Measurements from ENCODE around the gene MYH7.

Gene MYH7

GRCh38 chr14:23447361-23448350 is 12.2 kb upstream of the MYH7 start:
- no peak for DNase-seq

- no peak for DNase-seq
Observed at GRCh38 chr14:23446291-23446851, 10.9 kb upstream of the MYH7 start.

- no peak for DNase-seq
Observed at GRCh38 chr14:23445773-23446172, 10.3 kb upstream of the MYH7 start.

GRCh38 chr14:23444314-23444713 is 8.9 kb upstream of the MYH7 start:
- no peak for DNase-seq

DNA sequence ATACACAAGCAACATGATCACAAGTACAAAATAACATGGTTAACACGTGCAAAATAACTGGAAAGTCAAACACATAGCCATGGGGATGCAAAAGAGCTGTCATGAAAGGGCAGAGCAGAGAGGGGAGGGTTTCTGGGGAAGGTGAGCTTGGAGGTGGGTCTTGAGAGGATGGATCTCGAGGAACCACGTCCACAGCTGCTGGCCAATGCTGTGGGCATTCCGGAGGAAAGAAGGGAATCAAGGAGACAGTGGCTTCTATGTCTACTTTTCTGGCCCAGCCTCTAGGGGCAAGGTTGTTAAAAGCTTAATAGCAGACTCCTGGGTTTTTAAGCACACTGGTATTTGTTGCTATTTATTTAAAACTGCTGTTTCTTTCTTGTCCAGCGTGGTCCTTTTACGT is 8.4 kb upstream of the MYH7 start:
- no peak for DNase-seq

- DNase-seq, result no peak
Observed at GRCh38 chr14:23443411-23443812, 8.0 kb upstream of the MYH7 start.

- DNase-seq, result no peak
Observed at GRCh38 chr14:23442721-23443356, 7.4 kb upstream of the MYH7 start.

GRCh38 chr14:23441076-23441475 is 5.6 kb upstream of the MYH7 start:
- DNase-seq, result no peak

GRCh38 chr14:23439107-23439835 is 3.8 kb upstream of the MYH7 start:
- no peak for DNase-seq

DNA sequence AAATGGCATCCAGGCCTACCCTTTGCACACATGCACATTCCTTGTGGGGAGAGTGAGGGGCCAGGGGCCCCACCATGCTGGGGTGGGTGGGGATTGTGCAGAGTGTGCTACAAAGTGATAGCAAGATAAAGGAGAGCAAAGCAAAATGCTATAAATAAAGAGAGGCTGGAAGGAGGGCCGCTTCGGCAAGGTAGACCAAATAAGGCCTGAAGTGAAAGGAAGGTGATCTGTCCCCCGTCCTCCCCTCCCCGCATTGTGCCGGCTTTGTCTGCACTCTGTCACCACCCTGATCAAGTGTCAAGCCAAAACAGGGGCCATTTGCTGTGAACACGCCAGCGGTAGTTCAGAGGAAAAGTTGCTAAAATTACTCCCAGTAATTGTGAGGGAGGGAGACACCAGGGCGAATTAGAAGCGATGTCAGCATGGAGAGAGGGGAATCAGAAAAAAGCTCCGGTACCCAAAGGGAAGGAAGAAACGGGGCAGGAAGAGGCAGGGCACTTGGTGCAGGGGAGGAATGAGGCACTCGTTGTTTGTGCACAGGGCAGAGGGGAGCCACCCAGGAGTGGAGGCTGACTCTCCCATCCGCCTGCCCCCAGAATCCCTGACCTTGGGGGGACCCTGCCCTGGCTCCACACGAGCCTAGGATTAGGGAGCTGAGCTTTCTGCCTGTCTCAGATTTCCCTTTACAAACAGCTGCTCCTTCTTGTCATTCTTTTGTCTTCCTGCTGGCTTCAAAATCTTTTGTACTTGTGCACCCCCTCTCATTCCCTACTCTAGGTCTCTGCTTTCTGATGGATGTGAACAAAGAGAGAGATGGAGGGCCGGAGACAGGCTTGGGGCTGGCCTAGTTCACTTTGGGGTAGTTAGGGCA is 2.9 kb upstream of the MYH7 start:
- no peak for DNase-seq

DNA sequence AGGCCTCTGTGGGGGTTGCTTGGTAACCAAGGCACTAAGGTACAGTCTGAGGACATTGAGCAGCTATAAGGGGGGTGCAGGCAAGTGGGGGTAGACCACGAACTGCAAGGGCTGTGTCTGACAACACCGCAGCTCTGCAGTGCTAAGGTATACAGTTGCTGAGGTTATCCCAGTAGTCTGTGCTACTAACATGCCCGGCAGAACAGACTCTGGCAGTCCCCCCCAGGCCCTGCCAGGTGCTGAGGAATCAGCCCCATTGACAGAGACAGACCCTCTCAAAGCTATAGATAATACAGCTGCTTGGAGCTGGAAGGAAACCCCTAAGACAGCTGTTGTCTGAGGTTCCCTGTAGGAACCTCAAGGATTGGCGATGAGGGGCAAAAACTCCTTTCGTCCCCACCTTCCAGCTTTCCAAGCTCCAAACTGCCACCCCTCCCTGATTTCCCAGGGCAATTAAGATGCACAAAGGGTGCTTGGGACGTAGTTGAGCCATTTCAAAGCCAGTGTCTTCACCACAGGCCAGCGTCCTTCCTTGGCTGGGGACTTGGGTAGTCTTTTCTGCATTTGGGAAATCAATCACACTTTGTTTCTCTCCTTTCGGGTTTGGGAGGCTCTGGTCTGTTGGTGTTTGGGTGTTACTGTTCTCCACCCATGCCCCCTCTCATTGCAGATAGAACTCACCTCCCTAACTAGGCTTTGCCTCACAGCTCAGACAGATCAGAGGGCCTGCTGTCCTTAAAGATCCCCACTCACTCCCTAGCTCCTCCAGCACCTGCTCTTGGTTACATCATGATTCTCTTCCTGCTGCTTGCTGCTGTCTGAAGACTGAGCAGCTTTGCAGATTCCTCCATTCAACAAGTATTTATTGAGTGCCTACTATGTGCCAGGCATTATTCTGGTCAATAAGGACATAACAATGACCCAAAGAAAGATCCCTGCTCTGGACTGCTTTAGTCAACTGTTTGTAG is 2.0 kb upstream of the MYH7 start:
- DNase-seq, result no peak

DNA sequence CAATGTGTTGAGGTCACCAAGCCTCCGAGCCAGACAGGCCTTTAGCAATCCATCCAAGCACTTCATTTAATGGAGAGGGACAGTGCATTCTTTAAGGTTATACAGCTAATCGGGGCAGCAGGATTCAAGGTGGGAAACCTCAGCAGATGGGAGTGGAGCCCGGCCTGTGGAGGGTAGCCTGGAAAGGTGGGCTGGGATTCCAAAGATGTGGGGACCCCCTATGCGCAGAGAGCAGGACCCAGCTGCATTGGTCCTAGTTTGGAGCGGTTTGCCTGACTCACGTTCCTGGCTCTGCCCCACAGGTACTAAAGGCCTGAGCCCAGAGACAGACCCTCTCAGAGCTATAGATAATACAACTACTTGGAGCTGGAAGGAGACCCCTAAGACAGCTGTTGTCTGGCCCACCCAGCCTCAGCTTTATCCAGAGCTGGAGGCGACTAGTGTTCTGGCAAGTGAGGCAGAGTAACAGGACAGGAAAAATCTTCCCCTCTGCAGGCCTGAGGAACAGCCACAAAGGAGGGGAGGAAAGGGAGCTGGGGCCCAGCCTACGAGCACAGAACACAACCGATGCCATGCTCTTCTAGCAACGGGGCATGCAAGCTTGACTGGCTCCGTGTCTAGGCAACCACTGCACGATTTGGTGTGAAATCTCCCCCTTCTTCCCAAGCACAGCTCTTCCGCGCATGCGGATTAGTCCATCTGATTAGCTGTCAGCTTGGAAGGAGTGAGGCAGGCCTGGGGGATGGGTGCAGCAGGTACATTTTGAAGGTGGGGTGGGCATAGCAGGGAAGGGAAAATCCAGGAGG is 1.1 kb upstream of the MYH7 start:
- DNase-seq, result no peak

GRCh38 chr14:23434488-23435222 is 805 bp downstream of the MYH7 start:
- DNase-seq, result no peak

GRCh38 chr14:23433457-23433856 is 2.0 kb downstream of the MYH7 start:
- DNase-seq, result no peak

GRCh38 chr14:23432946-23433345 is 2.5 kb downstream of the MYH7 start:
- no peak for DNase-seq

DNA sequence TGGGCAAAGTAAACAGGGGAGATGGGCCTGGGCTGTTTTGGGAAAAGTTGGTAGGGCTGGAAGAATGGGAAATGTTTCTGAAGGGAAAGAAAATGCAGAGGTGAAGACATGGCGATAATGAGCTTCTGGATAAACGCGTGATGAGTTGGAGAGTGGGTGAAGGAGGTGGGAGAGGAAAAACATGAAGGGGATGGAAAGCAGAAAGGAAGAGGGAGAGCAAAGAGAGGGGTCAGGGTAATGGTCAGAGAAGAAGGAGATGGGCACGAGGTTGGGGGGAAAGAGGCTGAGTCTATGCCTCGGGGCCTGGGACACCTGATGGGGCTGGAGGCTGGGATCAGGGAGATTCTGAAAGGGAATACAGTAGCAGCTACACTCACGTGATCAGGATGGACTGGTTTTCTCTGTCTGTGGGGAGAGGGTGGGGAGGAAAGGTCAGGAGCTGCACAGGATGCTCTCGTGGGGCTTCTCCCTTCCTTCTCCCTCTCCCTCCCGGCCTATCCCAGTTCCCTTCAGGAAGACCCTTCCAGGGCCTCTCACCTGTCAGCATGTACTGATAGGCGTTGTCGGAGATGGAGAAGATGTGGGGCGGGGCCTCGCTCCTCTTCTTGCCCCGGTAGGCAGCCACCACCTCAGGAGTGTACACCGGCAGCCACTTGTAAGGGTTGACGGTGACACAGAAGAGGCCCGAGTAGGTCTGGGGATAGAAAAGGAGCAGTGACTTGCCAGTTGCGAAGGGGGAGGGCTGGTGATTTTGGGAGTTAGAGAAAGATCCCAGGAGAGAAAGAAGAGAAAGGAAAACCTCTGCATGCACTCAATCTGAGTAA is 3.1 kb downstream of the MYH7 start:
- DNase-seq, result no peak

GRCh38 chr14:23431486-23431885 is 4.0 kb downstream of the MYH7 start:
- DNase-seq, result no peak

GRCh38 chr14:23430723-23431085 is 4.8 kb downstream of the MYH7 start:
- DNase-seq, result no peak

Measured in CD4-positive, alpha-beta T cell treated with Interleukin-12 subunit alpha and Interleukin-12 subunit beta, for 1 hour (primary cell).